Activated T-helper 1 cell treated with anti-CD3 and anti-CD28 coated beads, Interleukin-2, amount 50 U/mL, for 16 hours (primary cell): ENCODE measurements around the gene OR2T11.
"Not testable (repeated sequence)": the region's sequence is repeated elsewhere in the genome, so short reads cannot be mapped to it uniquely, and the experiment has no call there.

ENCODE experiments used
- DNase-seq, 2 donors: peaks; one replicate each; pipeline ENCODE4 v3.0.0-alpha.2; 2020; ENCODE audit warnings: low read depth in 1 of 2, low spot score in 1 of 2

The OR2T11 gene, protein sequence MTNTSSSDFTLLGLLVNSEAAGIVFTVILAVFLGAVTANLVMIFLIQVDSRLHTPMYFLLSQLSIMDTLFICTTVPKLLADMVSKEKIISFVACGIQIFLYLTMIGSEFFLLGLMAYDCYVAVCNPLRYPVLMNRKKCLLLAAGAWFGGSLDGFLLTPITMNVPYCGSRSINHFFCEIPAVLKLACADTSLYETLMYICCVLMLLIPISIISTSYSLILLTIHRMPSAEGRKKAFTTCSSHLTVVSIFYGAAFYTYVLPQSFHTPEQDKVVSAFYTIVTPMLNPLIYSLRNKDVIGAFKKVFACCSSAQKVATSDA

GRCh38 chr1:248634991-248635390 lies at the start of gene OR2T11:
TSS of gene OR2T11 (minus strand) at chr1:248635091. CDS start at chr1:248627128, 7,963 bp downstream.
- DNase-seq = not testable (repeated sequence)

DNA sequence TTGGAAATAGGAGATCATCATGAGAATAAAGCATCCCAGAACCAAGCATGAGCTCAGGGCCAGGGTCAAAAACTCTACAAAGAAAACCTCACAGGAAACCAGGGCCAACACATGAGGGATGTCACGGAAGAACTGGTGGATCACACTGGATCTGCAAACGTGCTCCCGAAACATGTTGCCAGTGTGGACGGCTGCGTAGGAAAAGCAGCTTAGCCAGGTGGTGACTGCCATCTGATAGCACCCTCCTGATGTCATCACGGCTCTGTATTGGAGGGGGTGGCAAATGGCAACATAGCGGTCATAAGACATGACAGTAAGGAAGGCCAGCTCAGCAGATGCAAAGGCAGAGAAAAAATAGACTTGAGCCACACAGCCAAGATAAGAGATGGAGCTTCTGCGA lies 46.8 kb upstream of the OR2T11 start:
- DNase-seq = no peak

- no peak for DNase-seq
Measured at GRCh38 chr1:248670003-248670402, 35.1 kb upstream of the OR2T11 start.

- not testable (repeated sequence) for DNase-seq
Measured at GRCh38 chr1:248663453-248664328, 28.8 kb upstream of the OR2T11 start.

- not testable (repeated sequence) for DNase-seq
Measured at GRCh38 chr1:248656797-248657196, 21.9 kb upstream of the OR2T11 start.

GRCh38 chr1:248655354-248655753 lies 20.5 kb upstream of the OR2T11 start, which contains the start of gene OR2T27:
TSS of gene OR2T27 (minus strand) at chr1:248655528. CDS start at chr1:248650884, 4,644 bp downstream.
- DNase-seq = not testable (repeated sequence)

GRCh38 chr1:248648770-248649536 lies 14.1 kb upstream of the OR2T11 start:
- not testable (repeated sequence) for DNase-seq

GRCh38 chr1:248645178-248645577 lies 10.3 kb upstream of the OR2T11 start, which contains the start of gene OR2T35:
TSS of gene OR2T35 (minus strand) at chr1:248645278. CDS start at chr1:248639258, 6,020 bp downstream.
- not testable (repeated sequence) for DNase-seq

DNA sequence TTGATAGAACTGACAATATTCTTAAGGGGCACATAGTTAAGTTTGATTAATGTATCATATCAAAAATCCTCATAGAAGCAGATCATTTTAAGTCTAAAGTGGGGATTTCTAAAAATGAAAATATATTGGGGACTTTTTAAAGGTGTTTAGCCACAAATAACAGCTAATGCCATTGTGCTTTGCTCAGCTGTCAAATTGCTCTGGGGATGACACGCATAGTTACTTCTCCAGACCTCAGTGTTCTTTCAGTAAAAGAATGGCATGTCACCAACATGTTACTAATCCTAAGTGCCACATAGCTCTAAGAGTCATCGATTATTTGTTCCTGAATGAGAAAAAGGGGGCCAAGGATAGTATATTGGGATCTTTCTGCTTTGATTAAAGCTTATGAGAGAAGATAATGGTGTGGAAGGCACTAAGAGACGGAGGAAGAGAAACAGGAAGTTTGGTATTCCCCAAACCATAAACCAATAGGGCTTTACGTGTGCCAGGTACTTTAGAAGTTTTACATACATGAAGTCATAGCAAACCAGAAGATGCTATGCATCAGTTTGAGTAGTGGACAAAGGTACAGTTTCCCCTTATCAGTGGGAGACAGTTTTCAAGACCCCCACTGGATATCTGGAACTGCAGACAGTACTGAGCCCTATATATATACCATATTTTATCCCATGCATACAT lies 8.2 kb upstream of the OR2T11 start:
- not testable (repeated sequence) for DNase-seq

DNA sequence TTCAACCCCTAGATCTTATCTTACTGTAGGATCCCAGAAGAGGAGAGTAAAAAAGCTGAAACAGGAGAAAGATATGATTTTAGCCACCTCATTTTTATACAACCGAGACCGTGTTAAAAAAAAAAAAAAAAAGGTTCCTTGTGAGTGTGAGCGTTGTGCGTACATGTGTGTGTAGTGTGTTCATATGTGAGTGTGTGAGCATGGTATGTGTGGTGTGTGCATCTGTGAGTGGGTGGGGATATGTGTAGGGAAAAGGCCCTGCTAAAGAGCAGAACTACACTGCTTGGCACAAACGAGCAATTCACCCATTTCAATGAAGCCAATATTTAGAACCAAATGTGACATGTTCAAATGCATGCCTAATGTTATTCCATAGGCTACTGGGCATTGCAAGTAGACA lies 6.7 kb upstream of the OR2T11 start:
- not testable (repeated sequence) for DNase-seq

DNA sequence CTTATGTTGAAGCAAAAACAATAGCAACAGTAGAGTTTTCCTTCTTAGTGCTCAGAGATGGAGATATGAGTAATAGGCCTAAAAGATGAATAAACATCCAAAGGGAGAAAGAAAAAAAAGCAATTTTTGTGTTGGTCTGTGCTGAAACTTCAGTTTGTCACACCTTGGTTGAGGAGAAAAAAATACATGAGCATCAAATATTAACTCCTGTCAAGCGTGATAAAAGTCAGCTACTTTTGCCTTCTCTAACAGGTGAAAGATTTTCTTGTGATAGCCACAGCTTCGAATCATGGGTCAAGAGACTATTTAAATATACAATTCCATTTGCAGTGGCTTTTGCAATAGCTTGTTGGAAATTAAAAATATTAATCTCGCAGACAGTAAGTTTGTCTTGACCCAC lies 6.0 kb upstream of the OR2T11 start:
- DNase-seq = not testable (repeated sequence)

GRCh38 chr1:248639652-248640051 lies 4.8 kb upstream of the OR2T11 start:
- DNase-seq = not testable (repeated sequence)

DNA sequence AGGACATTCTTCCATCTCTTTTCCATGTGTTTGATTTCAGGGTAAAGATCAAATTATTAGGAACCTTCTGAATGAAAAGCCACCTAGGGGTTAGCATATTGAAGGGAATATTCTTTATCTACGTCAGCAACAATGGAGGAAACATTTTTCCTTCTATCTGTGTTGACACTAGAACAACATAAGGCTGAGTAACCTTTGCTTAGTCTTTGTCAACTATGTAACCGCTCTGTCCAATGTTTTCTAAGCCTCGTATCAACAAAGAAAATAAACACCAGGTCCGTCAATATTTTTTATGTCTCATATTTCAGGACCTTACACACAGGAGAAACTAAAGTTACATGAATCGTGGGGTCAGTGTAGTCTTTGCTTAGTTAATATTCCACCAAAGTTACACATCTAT lies 1.7 kb upstream of the OR2T11 start:
- DNase-seq = not testable (repeated sequence)

GRCh38 chr1:248631354-248632008 lies 3.4 kb downstream of the OR2T11 start:
- no peak for DNase-seq

GRCh38 chr1:248630551-248630950 lies 4.3 kb downstream of the OR2T11 start:
- DNase-seq = no peak

DNA sequence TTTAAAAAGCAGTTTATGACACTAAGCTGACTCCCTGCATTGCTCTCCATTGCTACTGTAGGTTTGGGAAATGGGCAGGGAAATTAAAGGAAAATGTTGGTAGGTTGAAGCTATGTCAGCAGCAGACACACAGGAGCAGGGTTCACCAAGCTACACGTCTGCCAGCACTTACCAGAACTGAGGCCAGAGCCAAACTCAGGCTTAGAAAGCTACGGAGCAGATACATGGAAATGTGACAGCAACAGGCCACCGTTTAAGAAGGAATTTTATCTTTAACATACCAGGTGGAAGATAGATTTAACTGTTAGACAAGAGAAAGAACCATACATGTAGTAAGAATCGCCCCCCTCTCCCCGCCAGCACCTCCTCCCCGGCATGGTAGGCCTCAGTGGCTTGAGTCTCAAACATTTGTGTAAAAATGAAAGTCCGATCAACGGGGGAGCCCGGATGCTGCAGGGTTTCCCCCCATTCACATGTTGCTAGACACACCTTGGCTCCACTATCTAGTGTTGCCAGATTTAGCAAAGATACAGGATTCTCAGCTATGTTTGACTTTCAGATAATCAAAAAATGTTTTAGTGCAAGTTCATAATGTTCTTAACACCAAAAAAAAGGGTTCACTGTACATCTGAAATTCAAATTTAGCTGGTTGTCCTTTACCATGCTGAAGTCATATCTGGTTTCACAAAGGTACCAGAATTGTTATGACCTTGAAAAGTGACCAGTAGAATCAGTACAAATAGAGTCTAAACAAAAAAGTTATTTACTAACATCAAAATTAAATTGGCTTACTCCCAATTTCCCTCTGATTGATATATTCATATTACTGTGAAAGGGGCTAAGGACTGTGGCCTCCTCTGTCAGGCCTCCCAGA lies 6.7 kb downstream of the OR2T11 start:
- no peak for DNase-seq

- DNase-seq = no peak
Measured at GRCh38 chr1:248625971-248626370, 8.9 kb downstream of the OR2T11 start.

GRCh38 chr1:248625166-248625565 lies 9.7 kb downstream of the OR2T11 start:
- DNase-seq = no peak

DNA sequence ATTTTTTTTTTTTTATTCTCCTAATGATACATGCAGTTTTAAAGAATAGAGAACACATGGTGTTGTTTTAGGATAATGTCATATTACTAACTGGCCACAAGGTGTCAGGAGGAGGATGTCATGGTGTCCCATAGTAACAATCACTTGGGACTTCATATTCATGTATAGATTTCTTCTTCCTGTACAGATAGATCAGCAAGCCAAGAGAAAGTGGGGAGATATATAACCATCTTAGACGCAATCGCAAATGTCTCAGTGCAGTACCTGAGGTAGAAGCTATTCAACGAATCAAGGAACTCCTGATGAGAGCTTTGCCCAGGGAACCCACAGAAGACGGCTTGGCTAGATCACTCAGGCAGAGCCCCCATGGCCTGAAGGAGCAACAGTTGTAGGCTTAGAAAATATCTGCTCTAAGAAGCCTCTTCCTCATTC lies 12.3 kb downstream of the OR2T11 start:
- DNase-seq = no peak
